Measurements from ENCODE around the gene BEAN1. TPM values are rescaled to one million over a fixed set of nuclear protein-coding genes. Genes with fewer than 3 reads are reported as not detected.

The BEAN1 gene
- total RNA-seq, 1 experiment from 2014 or later = 0.61 TPM

- Histone ChIP-seq H3K4me3 (replicated peaks in 1 of 2; ENCODE audit: low read depth in 1 of 2, low read length in 2 of 2) (no peak overlapping the region), H3K36me3 (ENCODE audit: control insufficient read depth in 1 of 2, insufficient read depth in 2 of 2, low read length in 2 of 2) (no peaks in the 10 kb centered on the region), H3K4me1 (ENCODE audit: control insufficient read depth in 1 of 2, insufficient read depth in 2 of 2, low read length in 2 of 2) (peaks cover 22 to 26% of the 10 kb centered on the region in 2 experiments), H3K9ac (ENCODE audit: low read length) (no peak overlapping the region), H3K4me2 (ENCODE audit: low read length) (no peak overlapping the region), H3K79me2 (ENCODE audit: insufficient read depth, low read length) (no peaks in the 10 kb centered on the region), H3K9me2 (ENCODE audit: insufficient read depth) (no peaks in the 10 kb centered on the region), H3K27ac (ENCODE audit: low read depth, low read length) (no peak overlapping the region), H3K27me3 (ENCODE audit: insufficient read depth, low read length) (no peaks in the 10 kb centered on the region), H3K9me3 (ENCODE audit: control insufficient read depth in 1 of 2, insufficient read depth in 1 of 2, low read depth in 1 of 2, low read length in 2 of 2) (no peaks in the 10 kb centered on the region), H2AFZ (ENCODE audit: low read depth, low read length, poor library complexity, severe bottlenecking) (no peak overlapping the region), H4K20me1 (ENCODE audit: insufficient read depth) (no peaks in the 10 kb centered on the region)
- TF ChIP-seq CTCF (IDR thresholded peaks at IDR 0.05 in 2 of 3, conservative IDR thresholded peaks at IDR 0.05 in 1 of 3; ENCODE audit: borderline replicate concordance in 1 of 3, insufficient read depth in 1 of 3, low read depth in 2 of 3, low read length in 2 of 3) (no peak), YY1 (IDR thresholded peaks at IDR 0.05; ENCODE audit: extremely low read depth, insufficient replicate concordance, low read depth, low read length) (no peak), FOSL1 (IDR thresholded peaks at IDR 0.05; ENCODE audit: low read depth) (no peak), ATF3 (IDR thresholded peaks at IDR 0.05) (no peak), RAD21 (IDR thresholded peaks at IDR 0.05; ENCODE audit: low read depth) (no peak), SIN3A (IDR thresholded peaks at IDR 0.05; ENCODE audit: low read depth) (no peak), REST (IDR thresholded peaks at IDR 0.05; ENCODE audit: low read depth) (no peak), POLR2A (IDR thresholded peaks at IDR 0.05; ENCODE audit: borderline replicate concordance, extremely low read depth, insufficient read depth, insufficient read length) (no peak), EZH2phosphoT487 (IDR thresholded peaks at IDR 0.05; ENCODE audit: borderline replicate concordance) (no peak), ZBTB33 (IDR thresholded peaks at IDR 0.05; ENCODE audit: extremely low read depth, insufficient replicate concordance, low read length) (no peak), ZFX (IDR thresholded peaks at IDR 0.05) (no peak), MAX (IDR thresholded peaks at IDR 0.05) (no peak), CBX3 (IDR thresholded peaks at IDR 0.05; ENCODE audit: low read depth) (no peak), JUND (IDR thresholded peaks at IDR 0.05) (no peak)
- ATAC-seq (no peak), DNase-seq (ENCODE audit: low read depth, low spot score) (no peak)
- RAD21 ChIA-PET (ENCODE audit: low non-redundant PET in 1 of 2, low total read pairs in 2 of 2, uncharacterized antibody in 2 of 2, unreplicated experiment in 2 of 2) = no interaction called here
- BruUV-seq (replicated peaks) = no TSS peak
- CTCF ChIA-PET = interaction anchor here (1.0 to 3.5 kb wide), 3 partner anchors 11 to 117 kb away, joined by 3 to 44 read pairs (median 4); no protein-coding TSS in a partner anchor
- intact Hi-C loops (cut with micrococcal nuclease) = no loop called here
- POLR2A ChIA-PET = interaction anchor here (1.9 kb wide), 1 partner anchor 20 kb away, joined by 5 read pairs; no protein-coding TSS in a partner anchor
Observed at GRCh38 chr16:66475232-66475631, 48.1 kb downstream of the BEAN1 start.

Data from HCT116 (cell line).